Stomach (tissue), 9 donors: ENCODE data around the gene NEIL1. TPM values are rescaled to one million over a fixed set of nuclear protein-coding genes. Genes with fewer than 3 reads are reported as not detected.
A peak's percentile ranks its signal among the peaks of the same experiment; 100 is the strongest.
"Not testable (repeated sequence)": the region's sequence is repeated elsewhere in the genome, so short reads cannot be mapped to it uniquely, and the experiment has no call there.

Experiments
- DNase-seq, 2 donors: peaks; one replicate each; pipeline versions ENCODE4 v3.0.0 to v3.0.0-alpha.2; 2013 to 2019
- H3K27ac ChIP-seq, 5 donors: fragments of 200-600 bp in 4 of 5; sonication (generic) in 4 of 5; one replicate each; pipeline ENCODE4 v1.5.1; 2013 to 2019; ENCODE audit warnings: mild to moderate bottlenecking in 1 of 5, moderate library complexity in 1 of 5
- H3K27me3 ChIP-seq, 3 donors: fragments of 200-600 bp; sonication (generic); one replicate each; pipeline ENCODE4 v1.5.1; 2017 to 2019; ENCODE audit warnings: mixed run types in 1 of 3
- H3K36me3 ChIP-seq, 4 donors: fragments of 200-600 bp; sonication (generic); 1 replicate in 3 of 4; 2 replicates in 1 of 4; pipeline ENCODE4 v1.5.1; 2016 to 2019
- H3K4me1 ChIP-seq, 4 donors: fragments of 200-600 bp; sonication (generic); one replicate each; pipeline ENCODE4 v1.5.1; 2016 to 2019
- H3K4me3 ChIP-seq, 4 donors: fragments of 200-600 bp; sonication (generic) in 3 of 4; one replicate each; pipeline ENCODE4 v1.5.1; 2016 to 2019; ENCODE audit warnings: mild to moderate bottlenecking in 1 of 4
- H3K9me3 ChIP-seq, 4 donors: fragments of 200-600 bp; sonication (generic); one replicate each; pipeline ENCODE4 v1.5.1; 2016 to 2019
- CTCF ChIP-seq, 7 experiments: fragments of 450-650 bp in 4 of 7; fragments of 200-600 bp in 3 of 7; sonication (generic) in 3 of 7; IDR thresholded peaks; one replicate each; pipeline ENCODE4 v1.5.1; 2016 to 2019; ENCODE audit warnings: antibody characterized with exemption in 7 of 7, control low read depth in 2 of 7, mild to moderate bottlenecking in 1 of 7
- EP300 ChIP-seq: sonication (generic); formaldehyde crosslinking; IDR thresholded peaks from one replicate; pipeline ENCODE4 v1.6.1; 2017; ENCODE audit warnings: antibody characterized with exemption
- POLR2A ChIP-seq, 4 donors: fragments of 450-650 bp; IDR thresholded peaks; one replicate each; pipeline ENCODE4 v1.6.1; 2016; ENCODE audit warnings: antibody characterized with exemption in 4 of 4, control low read depth in 2 of 4, mild to moderate bottlenecking in 1 of 4, moderate library complexity in 1 of 4
- POLR2AphosphoS5 ChIP-seq, 3 donors: sonication (generic); formaldehyde crosslinking; IDR thresholded peaks; one replicate each; pipeline ENCODE4 v1.6.1; 2016; ENCODE audit warnings: antibody characterized with exemption in 3 of 3
- WGBS, 5 donors: extraction: QIAGEN DNeasy Blood & Tissue Kit in 3 of 5; methylation state at CpG; one replicate each; pipeline versions ENCODE4 v1.1.5 to v1.1.7; 2013 to 2018; 5-methylcytosine and 5-hydroxymethylcytosine counted together
- intact Hi-C: fragments of 100-400 bp; cut with DNase I; formaldehyde crosslinking; loops from one replicate; pipeline ENCODE4 v1.15.1; 2023; ENCODE audit warnings: low total_unique reads
- polyA plus RNA-seq, 3 donors: library from polyadenylated mRNA; stranded (reverse); fragments of 200-250 nt; gene quantifications; one replicate each; pipeline ENCODE4 v1.2.3, GENCODE V29; 2013
- total RNA-seq, 5 donors: library from RNA; depleted of rRNA; stranded (reverse); fragments of >200 nt; gene quantifications; one replicate each; pipeline versions ENCODE4 v1.1.0 to v1.2.3, GENCODE V29; 2014 to 2016
- donor health status: healthy with polysubstance abuse.
- donor health status: Bipolar disorder and iron deficiency.
- donor health status: healthy.

The NEIL1 gene
- total and polyA plus RNA-seq, 8 donors, result 18.2 to 793 (median 35.1) TPM

- Histone ChIP-seq H3K27me3 (no peaks in the 10 kb centered on the region), H3K27ac (no peak overlapping the region), H3K4me3 (no peak overlapping the region), H3K36me3 (peaks cover 42 to 78% (median 67%) of the 10 kb centered on the region in 4 donors), H3K9me3 (no peaks in the 10 kb centered on the region), H3K4me1 (peaks cover 19 to 30% (median 25%) of the 10 kb centered on the region in 4 donors)
- WGBS, 5 donors, result 75 to 93% (median 81%) methylated on average over 1 of the region's 1 CpG
- intact Hi-C loops, result no loop called here
- DNase-seq, result no peak
- TF ChIP-seq EP300 (no peak), CTCF (IDR thresholded peaks at IDR 0.05) (no peak), POLR2AphosphoS5 (IDR thresholded peaks at IDR 0.05) (no peak), POLR2A (IDR thresholded peaks at IDR 0.05) (no peak)
Measured at GRCh38 chr15:75371486-75371885, 24.6 kb downstream of the NEIL1 start.

- H3K4me1 ChIP-seq, result peaks cover 18 to 24% (median 19%) of the 10 kb centered on the region in 4 donors
- no peaks in the 10 kb centered on the region for H3K9me3 ChIP-seq
- H3K27ac ChIP-seq, result no peak overlapping the region
- TF ChIP-seq EP300 (no peak), CTCF (IDR thresholded peaks at IDR 0.05) (no peak)
- intact Hi-C loops, result no loop called here
- 88 to 95% (median 94%) methylated on average over 11 of the region's 11 CpGs for WGBS, 5 donors
- no peak for DNase-seq
- no peaks in the 10 kb centered on the region for H3K27me3 ChIP-seq
- no peak overlapping the region for H3K4me3 ChIP-seq
- H3K36me3 ChIP-seq, result peaks cover 43 to 78% (median 67%) of the 10 kb centered on the region in 4 donors
Measured at GRCh38 chr15:75371901-75372688, 25.3 kb downstream of the NEIL1 start.

- Histone ChIP-seq H3K4me3 (no peak overlapping the region), H3K4me1 (peaks cover 0 to 8% (median 2%) of the 10 kb centered on the region in 4 donors), H3K9me3 (no peaks in the 10 kb centered on the region), H3K27ac (no peak overlapping the region), H3K27me3 (no peaks in the 10 kb centered on the region), H3K36me3 (peaks cover 69 to 100% (median 99%) of the 10 kb centered on the region in 4 donors)
- intact Hi-C loops, result no loop called here
- TF ChIP-seq EP300 (no peak), CTCF (IDR thresholded peaks at IDR 0.05) (no peak), POLR2AphosphoS5 (IDR thresholded peaks at IDR 0.05) (no peak)
- no peak for DNase-seq
- 75 to 92% (median 84%) methylated on average over 4 of the region's 4 CpGs for WGBS, 5 donors
Measured at GRCh38 chr15:75380773-75381172, 33.9 kb downstream of the NEIL1 start.

- H3K9me3 ChIP-seq, result not testable (repeated sequence)
- H3K36me3 ChIP-seq, result peaks cover 74 to 100% (median 99%) of the 10 kb centered on the region in 4 donors
- WGBS, 5 donors, result 28 to 71% (median 57%) methylated on average over 4 to 5 of the region's 5 CpGs
Measured at GRCh38 chr15:75383986-75384385, 37.1 kb downstream of the NEIL1 start.

GRCh38 chr15:75389791-75390382, 43.0 kb downstream of the NEIL1 start:
- H3K27ac ChIP-seq, result peak overlapping the region in 1 of 5 donors; percentile 67
- H3K4me3 ChIP-seq, result no peak overlapping the region
- TF ChIP-seq POLR2A (IDR thresholded peaks at IDR 0.05) (no peak), CTCF (IDR thresholded peaks at IDR 0.05) (no peak), POLR2AphosphoS5 (IDR thresholded peaks at IDR 0.05) (no peak), EP300 (no peak)
- H3K27me3 ChIP-seq, result no peaks in the 10 kb centered on the region
- peaks cover 0 to 37% (median 11%) of the 10 kb centered on the region in 4 donors for H3K4me1 ChIP-seq
- WGBS, 5 donors, result 35 to 65% (median 52%) methylated on average over 1 of the region's 1 CpG
- no peaks in the 10 kb centered on the region for H3K9me3 ChIP-seq
- intact Hi-C loops, result no loop called here
- peak in 1 of 2 donors; percentile 13 for DNase-seq
- H3K36me3 ChIP-seq, result peaks cover 65 to 100% (median 98%) of the 10 kb centered on the region in 4 donors

More at GRCh38 chr15:75383986-75384385, 37.1 kb downstream of the NEIL1 start:
- DNase-seq, result peak in 1 of 2 donors; percentile 47
- peaks cover 0 to 16% (median 2%) of the 10 kb centered on the region in 4 donors for H3K4me1 ChIP-seq
- H3K27ac ChIP-seq, H3K27me3 ChIP-seq, intact Hi-C loops, H3K4me3 ChIP-seq: not testable (repeated sequence)
